Prostate gland (tissue), 2 donors: ENCODE data around the gene FAM222A. TPM values are rescaled to one million over a fixed set of nuclear protein-coding genes. Genes with fewer than 3 reads are reported as not detected.

ENCODE experiments used
- DNase-seq: peaks from one replicate; pipeline ENCODE4 v3.0.0-alpha.2; 2019; ENCODE audit warnings: low spot score
- H3K27ac ChIP-seq, 2 donors: fragments of 200-600 bp; sonication (generic); 2 replicates each; pipeline ENCODE4 v1.5.1; 2017 to 2019
- H3K27me3 ChIP-seq: fragments of 200-600 bp; sonication (generic); replicated peaks from 2 replicates; pipeline ENCODE4 v1.5.1; 2019; ENCODE audit not compliant: insufficient read depth
- H3K36me3 ChIP-seq, 2 donors: fragments of 200-600 bp; sonication (generic); 1 replicate in 1 of 2; 2 replicates in 1 of 2; pipeline versions ENCODE4 v1.5.1 to v1.8.1; 2017 to 2019
- H3K4me1 ChIP-seq: fragments of 200-600 bp; sonication (generic); replicated peaks from 2 replicates; pipeline ENCODE4 v1.5.1; 2019
- H3K4me3 ChIP-seq, 2 donors: fragments of 200-600 bp; sonication (generic); 2 replicates each; pipeline ENCODE4 v1.5.1; 2017 to 2019
- H3K9me3 ChIP-seq: fragments of 200-600 bp; sonication (generic); 2 replicates; pipeline ENCODE4 v1.5.1; 2017
- CTCF ChIP-seq, 4 experiments: fragments of 200-600 bp in 2 of 4; fragments of 450-650 bp in 2 of 4; sonication (generic) in 2 of 4; IDR thresholded peaks; 1 replicate in 3 of 4; 2 replicates in 1 of 4; pipeline ENCODE4 v1.5.1; 2016 to 2019; ENCODE audit warnings: antibody characterized with exemption in 4 of 4, mild to moderate bottlenecking in 2 of 4, moderate library complexity in 2 of 4
- POLR2A ChIP-seq: fragments of 450-650 bp; IDR thresholded peaks from one replicate; pipeline ENCODE4 v1.6.1; 2016; ENCODE audit warnings: antibody characterized with exemption, mild to moderate bottlenecking
- POLR2AphosphoS5 ChIP-seq: sonication (generic); formaldehyde crosslinking; IDR thresholded peaks from one replicate; pipeline ENCODE4 v1.6.1; 2017; ENCODE audit warnings: antibody characterized with exemption
- WGBS: methylation state at CpG from one replicate; pipeline ENCODE4 v1.1.5; 2018; 5-methylcytosine and 5-hydroxymethylcytosine counted together
- intact Hi-C: fragments of 100-400 bp; cut with DNase I; formaldehyde crosslinking; loops from one replicate; pipeline ENCODE4 v1.14.2; 2022
- total RNA-seq, 2 donors: library from RNA; depleted of rRNA; stranded (reverse); fragments of >200 nt; gene quantifications; one replicate each; pipeline ENCODE4 v1.1.0, GENCODE V29; 2016

The FAM222A gene
- total RNA-seq, 2 donors from 2014 or later, result 2.0 to 52.3 TPM

DNA sequence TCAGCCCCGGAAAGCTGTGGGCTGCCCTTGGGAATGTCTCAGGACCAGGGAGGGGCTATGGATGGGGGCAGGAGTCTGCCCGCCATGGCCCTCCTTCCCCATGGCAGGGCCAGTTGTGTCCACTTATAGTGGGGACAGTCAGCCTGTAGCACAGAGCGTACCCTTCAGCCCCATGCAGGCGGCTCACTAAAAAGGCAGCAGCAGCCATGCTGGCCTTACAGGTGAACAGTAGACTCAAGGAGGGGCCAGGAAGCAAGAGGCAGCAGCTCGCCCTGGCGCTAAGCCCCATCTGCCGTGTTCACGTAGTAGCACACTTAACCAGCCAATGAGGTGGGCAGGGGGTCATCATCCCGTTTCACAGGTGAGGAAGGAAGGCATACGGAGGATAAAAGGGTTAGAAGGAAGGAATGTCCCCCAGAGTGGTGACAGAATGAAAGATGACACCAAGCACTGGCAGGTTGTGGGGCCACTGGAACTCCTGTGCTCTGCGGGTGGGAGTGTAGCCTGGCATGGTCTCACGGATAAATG is 52.7 kb downstream of the FAM222A start:
- Histone ChIP-seq H3K27me3 (no peaks in the 10 kb centered on the region), H3K4me1 (no peaks in the 10 kb centered on the region), H3K9me3 (no peaks in the 10 kb centered on the region), H3K27ac (no peak overlapping the region), H3K36me3 (no peaks in the 10 kb centered on the region), H3K4me3 (no peak overlapping the region)
- 74% methylated on average over 10 of the region's 12 CpGs for WGBS
- TF ChIP-seq POLR2A (no peak), POLR2AphosphoS5 (no peak), CTCF (IDR thresholded peaks at IDR 0.05) (no peak)
- intact Hi-C loops, result no loop called here
- no peak for DNase-seq

DNA sequence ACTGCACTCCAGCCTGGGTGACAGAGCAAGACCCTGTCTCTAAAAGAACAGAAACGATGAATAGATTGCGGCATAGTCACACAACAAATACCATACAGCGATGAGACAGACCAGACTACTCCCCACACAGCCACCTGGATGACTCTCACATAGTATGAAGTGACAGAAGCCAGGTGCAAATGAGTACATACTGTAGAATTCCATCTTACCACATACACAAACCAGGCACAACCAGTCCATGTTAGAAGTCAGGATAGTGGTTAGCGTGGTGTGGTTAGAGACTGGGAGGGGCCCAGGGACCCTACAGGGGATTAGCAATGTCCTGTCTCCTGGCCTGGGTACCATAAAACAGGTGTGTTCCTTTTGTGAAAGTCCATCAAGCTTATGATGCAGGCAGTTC is 53.8 kb downstream of the FAM222A start:
- intact Hi-C loops, result no loop called here
- 97% methylated on average over 4 of the region's 4 CpGs for WGBS
- H3K36me3 ChIP-seq, result no peaks in the 10 kb centered on the region
- DNase-seq, result no peak
- TF ChIP-seq POLR2A (no peak), CTCF (IDR thresholded peaks at IDR 0.05) (no peak), POLR2AphosphoS5 (no peak)
- H3K4me3 ChIP-seq, result no peak overlapping the region
- no peaks in the 10 kb centered on the region for H3K27me3 ChIP-seq
- no peaks in the 10 kb centered on the region for H3K9me3 ChIP-seq
- no peak overlapping the region for H3K27ac ChIP-seq
- no peaks in the 10 kb centered on the region for H3K4me1 ChIP-seq

- intact Hi-C loops, result no loop called here
- DNase-seq, result no peak
- 95% methylated on average over 50 of the region's 54 CpGs for WGBS
These were observed 54.6 kb downstream of the FAM222A start for GRCh38 chr12:109767991-109768900.

DNA sequence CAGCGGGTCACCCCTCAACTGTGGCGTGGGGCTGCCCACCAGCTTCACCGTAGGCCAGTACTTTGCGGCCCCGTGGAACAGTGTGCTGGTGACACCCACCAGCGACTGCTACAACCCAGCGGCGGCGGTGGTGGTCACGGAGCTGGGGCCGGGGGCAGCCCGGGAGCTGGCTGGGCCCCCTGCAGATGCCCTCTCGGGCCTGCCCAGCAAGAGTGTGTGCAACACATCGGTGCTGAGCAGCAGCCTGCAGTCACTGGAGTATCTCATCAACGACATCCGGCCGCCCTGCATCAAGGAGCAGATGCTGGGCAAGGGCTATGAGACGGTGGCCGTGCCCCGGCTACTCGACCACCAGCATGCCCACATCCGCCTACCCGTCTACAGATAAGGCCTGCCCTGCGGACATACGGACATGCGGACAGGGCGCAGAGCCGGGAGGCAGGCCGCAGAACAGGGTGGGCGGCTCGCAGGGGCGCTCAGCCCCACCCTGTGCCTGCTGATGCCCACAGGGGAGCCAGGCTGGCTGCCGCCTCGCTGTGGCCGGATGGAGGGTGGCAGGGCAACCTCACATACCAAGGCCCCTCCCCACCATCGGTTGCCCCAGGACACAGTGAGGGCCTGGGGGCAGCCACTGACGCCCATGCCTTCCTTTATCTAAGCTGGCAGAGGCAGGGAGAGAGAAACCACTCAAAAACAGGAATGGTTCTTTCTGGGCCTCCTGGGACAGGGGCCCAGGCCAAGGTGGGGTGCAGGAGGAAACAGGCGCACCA is 55.5 kb downstream of the FAM222A start:
- no peak overlapping the region for H3K4me3 ChIP-seq
- no peaks in the 10 kb centered on the region for H3K4me1 ChIP-seq
- 96% methylated on average over 36 of the region's 38 CpGs for WGBS
- no peaks in the 10 kb centered on the region for H3K27me3 ChIP-seq
- no peaks in the 10 kb centered on the region for H3K9me3 ChIP-seq
- no peak for DNase-seq
- H3K27ac ChIP-seq, result no peak overlapping the region
- H3K36me3 ChIP-seq, result no peaks in the 10 kb centered on the region
- intact Hi-C loops, result no loop called here
- TF ChIP-seq POLR2A (no peak), POLR2AphosphoS5 (no peak), CTCF (IDR thresholded peaks at IDR 0.05) (no peak)

More at GRCh38 chr12:109767991-109768900, 54.6 kb downstream of the FAM222A start:
- Histone ChIP-seq H3K9me3 (no peaks in the 10 kb centered on the region), H3K4me3 (no peak overlapping the region), H3K36me3 (no peaks in the 10 kb centered on the region), H3K27me3 (no peaks in the 10 kb centered on the region), H3K27ac (no peak overlapping the region), H3K4me1 (no peaks in the 10 kb centered on the region)
- TF ChIP-seq POLR2A (no peak), CTCF (IDR thresholded peaks at IDR 0.05) (no peak), POLR2AphosphoS5 (no peak)
